Limb (tissue), 2 donors: ENCODE data around the gene GOLPH3L.
"Not testable (repeated sequence)": the region's sequence is repeated elsewhere in the genome, so short reads cannot be mapped to it uniquely, and the experiment has no call there.

Experiments
- DNase-seq, 2 donors: peaks; one replicate each; pipeline ENCODE4 v3.0.0-alpha.2; 2016; ENCODE audit errors: extremely low spot score in 2 of 2

Gene GOLPH3L

GRCh38 chr1:150696995-150697927 is at the start of gene GOLPH3L:
Gene GOLPH3L, minus strand, starts transcription at chr1:150697154. Its CDS starts 2,316 bp downstream, at chr1:150694838.
- DNase-seq, result peak; percentile 92 to 98

GRCh38 chr1:150730130-150730721 is 33.3 kb upstream of the GOLPH3L start:
- DNase-seq, result no peak

- DNase-seq, result no peak
Measured at GRCh38 chr1:150724336-150724735, 27.4 kb upstream of the GOLPH3L start.

- no peak for DNase-seq
Measured at GRCh38 chr1:150720703-150721102, 23.7 kb upstream of the GOLPH3L start, which contains the start of gene HORMAD1. Gene HORMAD1, minus strand, starts transcription at chr1:150720895. Its CDS starts 1,390 bp downstream, at chr1:150719505.

- DNase-seq, result no peak
Measured at GRCh38 chr1:150720098-150720497, 23.1 kb upstream of the GOLPH3L start.

GRCh38 chr1:150718225-150718891 is 21.4 kb upstream of the GOLPH3L start:
- no peak for DNase-seq

GRCh38 chr1:150709031-150709430 is 12.1 kb upstream of the GOLPH3L start:
- not testable (repeated sequence) for DNase-seq

GRCh38 chr1:150708595-150708994 is 11.6 kb upstream of the GOLPH3L start:
- DNase-seq, result no peak

GRCh38 chr1:150706091-150706490 is 9.1 kb upstream of the GOLPH3L start:
- no peak for DNase-seq

- DNase-seq, result no peak
Measured at GRCh38 chr1:150703427-150703826, 6.5 kb upstream of the GOLPH3L start.

- peak in 1 of 2 donors; percentile 39 for DNase-seq
Measured at GRCh38 chr1:150696590-150696989, 364 bp downstream of the GOLPH3L start.

GRCh38 chr1:150696162-150696561 is 792 bp downstream of the GOLPH3L start:
- DNase-seq, result no peak

- DNase-seq, result no peak
Measured at GRCh38 chr1:150695561-150695960, 1.4 kb downstream of the GOLPH3L start.

GRCh38 chr1:150692720-150693119 is 4.2 kb downstream of the GOLPH3L start:
- no peak for DNase-seq

- DNase-seq, result no peak
Measured at GRCh38 chr1:150688763-150689162, 8.2 kb downstream of the GOLPH3L start.

GRCh38 chr1:150686275-150686674 is 10.7 kb downstream of the GOLPH3L start:
- no peak for DNase-seq

GRCh38 chr1:150683914-150684313 is 13.0 kb downstream of the GOLPH3L start:
- no peak for DNase-seq

- no peak for DNase-seq
Measured at GRCh38 chr1:150678988-150679387, 18.0 kb downstream of the GOLPH3L start.

- DNase-seq, result no peak
Measured at GRCh38 chr1:150674881-150675280, 22.1 kb downstream of the GOLPH3L start.

GRCh38 chr1:150663321-150663720 is 33.6 kb downstream of the GOLPH3L start:
- no peak for DNase-seq

- no peak for DNase-seq
Measured at GRCh38 chr1:150662811-150663210, 34.1 kb downstream of the GOLPH3L start.

- DNase-seq, result no peak
Measured at GRCh38 chr1:150661156-150661555, 35.8 kb downstream of the GOLPH3L start.
